B cell (primary cell): ENCODE results near the gene DCAF8L2. TPM values are rescaled to one million over a fixed set of nuclear protein-coding genes. Genes with fewer than 3 reads are reported as not detected.

Source experiments
- ATAC-seq: fragments of 200-7000 bp; cut with Tn5 transposase; one replicate; pipeline ENCODE4 v1.10.0; 2021; ENCODE audit warnings: low read depth, mild to moderate bottlenecking, moderate number of reproducible peaks, moderate library complexity
- CTCF ChIA-PET: fragments of 350-600 bp; sonication (Branson Sonifier 250); formaldehyde crosslinking; loops from one replicate; lab custom pipeline; 2021; ENCODE audit warnings: antibody characterized with exemption, inconsistent platforms; lab: Charles Lee
- POLR2A ChIA-PET: fragments of 350-600 bp; sonication (Branson Sonifier 250); formaldehyde crosslinking; loops from one replicate; lab custom pipeline; 2021; ENCODE audit warnings: antibody characterized with exemption; lab: Charles Lee
- DNase-seq: peaks from one replicate; pipeline ENCODE4 v3.0.0; 2013
- H2AFZ ChIP-seq: 2 replicates; pipeline ENCODE4 v1.6.1; 2012; ENCODE audit warnings: mild to moderate bottlenecking, low read depth, low read length; ENCODE audit not compliant: insufficient read depth, poor library complexity, severe bottlenecking
- H3K27ac ChIP-seq, 2 donors: 1 replicate in 1 of 2; 2 replicates in 1 of 2; pipeline ENCODE4 v1.5.1; 2012 to 2013; ENCODE audit warnings: low read length in 2 of 2, mild to moderate bottlenecking in 2 of 2, moderate library complexity in 1 of 2
- H3K27me3 ChIP-seq, 4 experiments: fragments of 200-600 bp in 1 of 4; sonication (generic) in 1 of 4; replicated peaks in 1 of 4; 1 replicate in 2 of 4; 2 replicates in 2 of 4; pipeline versions ENCODE4 v1.6.1 to v1.7.0; 2013 to 2016; ENCODE audit warnings: low read length in 3 of 4, mild to moderate bottlenecking in 2 of 4, mixed read lengths in 1 of 4, moderate library complexity in 1 of 4; ENCODE audit not compliant: insufficient read depth in 4 of 4, control insufficient read depth in 3 of 4; ENCODE audit errors: control extremely low read depth in 1 of 4
- H3K36me3 ChIP-seq, 2 experiments: replicated peaks in 1 of 2; 1 replicate in 1 of 2; 2 replicates in 1 of 2; pipeline versions ENCODE4 v1.6.1 to v1.7.1; 2013; ENCODE audit warnings: low read length in 1 of 2; ENCODE audit not compliant: insufficient read depth in 2 of 2, control insufficient read depth in 1 of 2; ENCODE audit errors: control extremely low read depth in 1 of 2, extremely low read depth in 1 of 2
- H3K4me1 ChIP-seq, 2 donors: fragments of 200-600 bp in 1 of 2; sonication (generic) in 1 of 2; 1 replicate in 1 of 2; 2 replicates in 1 of 2; pipeline versions ENCODE4 v1.5.1 to v1.6.1; 2013 to 2017; ENCODE audit warnings: low read length in 2 of 2; ENCODE audit not compliant: control insufficient read depth in 2 of 2, insufficient read depth in 2 of 2
- H3K4me2 ChIP-seq: replicated peaks from 2 replicates; pipeline ENCODE3; 2012; ENCODE audit warnings: mild to moderate bottlenecking, low read depth, low read length; ENCODE audit not compliant: poor library complexity, severe bottlenecking
- H3K4me3 ChIP-seq, 5 experiments: fragments of 200-600 bp in 1 of 5; sonication (generic) in 1 of 5; 1 replicate in 3 of 5; 2 replicates in 2 of 5; pipeline versions ENCODE4 v1.5.1 to v1.7.0; 2011 to 2016; ENCODE audit warnings: low read length in 4 of 5, mild to moderate bottlenecking in 4 of 5, low read depth in 2 of 5, control low read depth in 1 of 5, moderate library complexity in 1 of 5; ENCODE audit not compliant: insufficient read depth in 1 of 5; ENCODE audit errors: control extremely low read depth in 1 of 5, extremely low read depth in 1 of 5
- H3K79me2 ChIP-seq: fragments of 200-600 bp; sonication (generic); one replicate; pipeline ENCODE4 v1.6.0; 2016; ENCODE audit warnings: low read length; ENCODE audit not compliant: control insufficient read depth, insufficient read depth
- H3K9ac ChIP-seq: fragments of 200-600 bp; sonication (generic); 2 replicates; pipeline ENCODE4 v1.6.1; 2017; ENCODE audit warnings: mild to moderate bottlenecking, low read length, moderate library complexity
- H3K9me3 ChIP-seq, 3 donors: one replicate each; pipeline versions ENCODE4 v1.6.1 to v1.7.1; 2013; ENCODE audit warnings: low read length in 2 of 3; ENCODE audit not compliant: control insufficient read depth in 2 of 3, insufficient read depth in 1 of 3; ENCODE audit errors: control extremely low read depth in 1 of 3
- H4K20me1 ChIP-seq: 2 replicates; pipeline ENCODE4 v1.6.0; 2012; ENCODE audit warnings: mild to moderate bottlenecking, low read length; ENCODE audit not compliant: insufficient read depth, control insufficient read depth, poor library complexity, severe bottlenecking
- H3K27ac Mint-ChIP-seq: one replicate; pipeline ENCODE4 v1.8.0; 2021; ENCODE audit warnings: mixed read lengths
- H3K27me3 Mint-ChIP-seq: one replicate; pipeline ENCODE4 v1.8.0; 2021; ENCODE audit warnings: mixed read lengths
- H3K4me1 Mint-ChIP-seq: one replicate; pipeline ENCODE4 v1.8.0; 2021; ENCODE audit warnings: mixed read lengths
- H3K4me3 Mint-ChIP-seq: one replicate; pipeline ENCODE4 v1.8.0; 2021; ENCODE audit warnings: mixed read lengths
- H3K9me3 Mint-ChIP-seq: one replicate; pipeline ENCODE4 v1.8.0; 2022; ENCODE audit warnings: mixed read lengths; ENCODE audit not compliant: insufficient read depth
- CTCF ChIP-seq: fragments of 200-600 bp; IDR thresholded peaks from one replicate; pipeline ENCODE4 v1.8.0; 2022; ENCODE audit warnings: antibody characterized with exemption, mild to moderate bottlenecking
- EZH2 ChIP-seq: IDR thresholded peaks from 2 replicates; pipeline ENCODE4 v1.6.1; 2012; ENCODE audit warnings: borderline replicate concordance, low read depth, mild to moderate bottlenecking, moderate library complexity, low read length; ENCODE audit not compliant: insufficient read depth, poor library complexity, severe bottlenecking
- WGBS: methylation state at CpG from one replicate; pipeline ENCODE4 v1.1.5; 2013; ENCODE audit warnings: missing lambda C conversion rate; ENCODE audit not compliant: insufficient coverage; 5-methylcytosine and 5-hydroxymethylcytosine counted together
- intact Hi-C: fragments of 100-400 bp; cut with micrococcal nuclease; formaldehyde crosslinking; loops from one replicate; pipeline ENCODE4 v1.10.0; 2022
- polyA plus RNA-seq: library from polyadenylated mRNA; depleted of rRNA; stranded (reverse); fragments of >200 nt; gene quantifications from 2 replicates; pipeline ENCODE4 v1.2.3, GENCODE V29; 2012
- total RNA-seq, 2 donors: library from RNA; stranded (reverse); fragments of 120-200 nt in 1 of 2; gene quantifications; 1 replicate in 1 of 2; 2 replicates in 1 of 2; pipeline versions ENCODE4 v1.2.3 to v1.2.4, GENCODE V29; 2013 to 2022

Gene DCAF8L2
- total and polyA plus RNA-seq, 2 donors (not counting 1 experiment from before 2014, with no cell fraction given), result not detected

DNA sequence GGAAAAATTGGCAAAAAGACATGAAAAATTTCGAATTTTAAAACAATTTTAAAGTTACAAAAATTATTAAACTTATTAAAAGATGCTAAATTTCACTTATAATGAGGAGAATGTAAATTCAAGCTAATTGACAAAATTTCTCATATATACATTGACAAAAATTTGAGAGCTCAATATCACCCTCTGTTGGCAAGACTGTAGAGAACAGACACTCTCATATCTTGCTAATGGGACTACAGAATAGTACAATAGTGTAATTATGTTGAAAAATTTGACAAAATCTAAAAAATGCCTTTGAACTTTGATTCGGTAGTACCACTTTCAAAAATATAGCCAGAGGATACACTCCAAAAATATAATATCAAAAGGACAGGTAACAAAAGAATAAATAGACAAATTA lies 29.8 kb downstream of the DCAF8L2 start:
- Mint-ChIP-seq H3K27ac (no peak overlapping the region), H3K4me3 (no peak overlapping the region), H3K9me3 (no peaks in the 10 kb centered on the region), H3K27me3 (no peaks in the 10 kb centered on the region), H3K4me1 (no peaks in the 10 kb centered on the region)
- TF ChIP-seq EZH2 (no peak), CTCF (no peak)
- no peak overlapping the region for H3K4me3 ChIP-seq
- POLR2A ChIA-PET, result no interaction called here
- no peaks in the 10 kb centered on the region for H3K4me1 ChIP-seq
- intact Hi-C loops, result no loop called here
- CTCF ChIA-PET, result no interaction called here
- H4K20me1 ChIP-seq, result no peaks in the 10 kb centered on the region
- no peaks in the 10 kb centered on the region for H3K79me2 ChIP-seq
- H3K9me3 ChIP-seq, result no peaks in the 10 kb centered on the region
- no peaks in the 10 kb centered on the region for H3K36me3 ChIP-seq
- no peaks in the 10 kb centered on the region for H3K27me3 ChIP-seq
- H3K9ac ChIP-seq, result no peak overlapping the region
- no peak for ATAC-seq
- WGBS, result no CpG with 5 or more reads among the region's 2 CpGs
- no peak for DNase-seq
- H3K4me2 ChIP-seq, result no peak overlapping the region
- no peak overlapping the region for H3K27ac ChIP-seq
- H2AFZ ChIP-seq, result no peak overlapping the region

GRCh38 chrX:27622883-27623282 lies 32.7 kb downstream of the DCAF8L2 start:
- TF ChIP-seq CTCF (no peak), EZH2 (no peak)
- Mint-ChIP-seq H3K27ac (no peak overlapping the region), H3K27me3 (no peaks in the 10 kb centered on the region), H3K4me1 (no peaks in the 10 kb centered on the region), H3K9me3 (no peaks in the 10 kb centered on the region), H3K4me3 (no peak overlapping the region)
- ChIA-PET POLR2A (no interaction called here), CTCF (no interaction called here)
- intact Hi-C loops, result no loop called here
- no peak overlapping the region for H3K27ac ChIP-seq
- no peaks in the 10 kb centered on the region for H3K9me3 ChIP-seq
- no peak overlapping the region for H2AFZ ChIP-seq
- no peaks in the 10 kb centered on the region for H4K20me1 ChIP-seq
- no peak overlapping the region for H3K4me2 ChIP-seq
- H3K4me1 ChIP-seq, result no peaks in the 10 kb centered on the region
- H3K4me3 ChIP-seq, result no peak overlapping the region
- no peak overlapping the region for H3K9ac ChIP-seq
- no peaks in the 10 kb centered on the region for H3K79me2 ChIP-seq
- ATAC-seq (no peak), DNase-seq (no peak)
- H3K27me3 ChIP-seq, result no peaks in the 10 kb centered on the region
- H3K36me3 ChIP-seq, result no peaks in the 10 kb centered on the region
